Upper lobe of left lung (tissue), 4 donors: ENCODE results near the gene SFTPB.

ENCODE experiments used
- EP300 ChIP-seq, 4 donors: sonication (generic); formaldehyde crosslinking; IDR thresholded peaks; one replicate each; pipeline ENCODE4 v1.5.1; 2017; ENCODE audit warnings: antibody characterized with exemption in 4 of 4, control low read depth in 2 of 4
- POLR2A ChIP-seq, 4 donors: fragments of 450-650 bp; IDR thresholded peaks; one replicate each; pipeline ENCODE4 v1.5.1; 2016 to 2017; ENCODE audit warnings: antibody characterized with exemption in 4 of 4, mild to moderate bottlenecking in 2 of 4
- POLR2AphosphoS5 ChIP-seq, 2 donors: sonication (generic); formaldehyde crosslinking; IDR thresholded peaks; one replicate each; pipeline ENCODE4 v1.5.1; 2017; ENCODE audit warnings: antibody characterized with exemption in 2 of 2
- TF ChIP-seq, protein P1 (sequence below), 6 experiments: fragments of 450-650 bp in 4 of 6; fragments of 200-600 bp in 2 of 6; sonication (generic) in 2 of 6; IDR thresholded peaks; one replicate each; pipeline ENCODE4 v1.5.1; 2016 to 2019; ENCODE audit warnings: antibody characterized with exemption in 6 of 6

- TF ChIP-seq, protein P1, sequence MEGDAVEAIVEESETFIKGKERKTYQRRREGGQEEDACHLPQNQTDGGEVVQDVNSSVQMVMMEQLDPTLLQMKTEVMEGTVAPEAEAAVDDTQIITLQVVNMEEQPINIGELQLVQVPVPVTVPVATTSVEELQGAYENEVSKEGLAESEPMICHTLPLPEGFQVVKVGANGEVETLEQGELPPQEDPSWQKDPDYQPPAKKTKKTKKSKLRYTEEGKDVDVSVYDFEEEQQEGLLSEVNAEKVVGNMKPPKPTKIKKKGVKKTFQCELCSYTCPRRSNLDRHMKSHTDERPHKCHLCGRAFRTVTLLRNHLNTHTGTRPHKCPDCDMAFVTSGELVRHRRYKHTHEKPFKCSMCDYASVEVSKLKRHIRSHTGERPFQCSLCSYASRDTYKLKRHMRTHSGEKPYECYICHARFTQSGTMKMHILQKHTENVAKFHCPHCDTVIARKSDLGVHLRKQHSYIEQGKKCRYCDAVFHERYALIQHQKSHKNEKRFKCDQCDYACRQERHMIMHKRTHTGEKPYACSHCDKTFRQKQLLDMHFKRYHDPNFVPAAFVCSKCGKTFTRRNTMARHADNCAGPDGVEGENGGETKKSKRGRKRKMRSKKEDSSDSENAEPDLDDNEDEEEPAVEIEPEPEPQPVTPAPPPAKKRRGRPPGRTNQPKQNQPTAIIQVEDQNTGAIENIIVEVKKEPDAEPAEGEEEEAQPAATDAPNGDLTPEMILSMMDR (IDR thresholded peaks at IDR 0.05): no peak
- TF ChIP-seq POLR2A (IDR thresholded peaks at IDR 0.05) (no peak), POLR2AphosphoS5 (IDR thresholded peaks at IDR 0.05) (no peak), EP300 (IDR thresholded peaks at IDR 0.05) (no peak)
These were observed 46.7 kb downstream of the SFTPB start for GRCh38 chr2:85621338-85621737.
